GM12878 (cell line): ENCODE measurements around the gene ATP5F1D. TPM values are rescaled to one million over a fixed set of nuclear protein-coding genes. Genes with fewer than 3 reads are reported as not detected.

ENCODE experiments used
- CEBPB ChIP-seq, 2 experiments: fragments of 150-350 bp in 1 of 2; IDR thresholded peaks; 2 replicates each; pipeline ENCODE4 v1.6.1; 2012 to 2014; ENCODE audit warnings: low read depth in 2 of 2, low read length in 2 of 2, borderline replicate concordance in 1 of 2, inconsistent platforms in 1 of 2
- DPF2 ChIP-seq: fragments of 450-650 bp; IDR thresholded peaks from 2 replicates; pipeline ENCODE4 v1.6.1; 2017; ENCODE audit warnings: mild to moderate bottlenecking
- GABPA ChIP-seq: IDR thresholded peaks from 2 replicates; pipeline ENCODE4 v1.6.1; 2014; ENCODE audit warnings: antibody characterized with exemption, low read depth, mild to moderate bottlenecking, inconsistent platforms
- IKZF1 ChIP-seq: fragments of 450-650 bp; conservative IDR thresholded peaks from 2 replicates; pipeline ENCODE4 v1.6.1; 2017; ENCODE audit warnings: antibody characterized with exemption, mild to moderate bottlenecking
- MTA2 ChIP-seq: fragments of 450-650 bp; IDR thresholded peaks from 2 replicates; pipeline ENCODE4 v1.6.1; 2016; ENCODE audit warnings: low read depth, mild to moderate bottlenecking, moderate library complexity
- MXI1 ChIP-seq: fragments of 150-350 bp; IDR thresholded peaks from 2 replicates; pipeline ENCODE4 v1.6.1; 2011; ENCODE audit warnings: low read depth, mild to moderate bottlenecking, inconsistent platforms, low read length, improper control_type of control experiment
- RB1 ChIP-seq: fragments of 450-650 bp; formaldehyde crosslinking; IDR thresholded peaks from 2 replicates; pipeline ENCODE4 v1.6.1; 2017; ENCODE audit warnings: mild to moderate bottlenecking, borderline replicate concordance
- polyA plus RNA-seq, 11 experiments: library from polyadenylated mRNA; depleted of rRNA in 4 of 11; unstranded in 6 of 11; stranded (reverse) in 5 of 11; fragments of >200 nt; fragmentation: Nextera tagmentation in 4 of 11; fragmentation: Illumina TruSeq in 1 of 11; extraction: Ambion mirVana in 4 of 11; extraction: Trizol in 1 of 11; gene quantifications; 1 replicate in 1 of 11; 2 replicates in 10 of 11; pipeline versions ENCODE4 v1.2.1 to v1.2.3, GENCODE V29; 2011 to 2016; ENCODE audit warnings: inconsistent platforms in 2 of 11, missing spikeins in 2 of 11, low read depth in 1 of 11
- total RNA-seq, 4 experiments: library from RNA; depleted of rRNA in 3 of 4; stranded (reverse); fragments of >200 nt in 3 of 4; fragmentation: Illumina TruSeq in 1 of 4; extraction: Trizol in 1 of 4; gene quantifications; 2 replicates each; pipeline versions ENCODE4 v1.2.1 to v1.2.3, GENCODE V29; 2013 to 2021
- TF ChIP-seq, protein P1 (sequence below): fragments of 450-650 bp; IDR thresholded peaks from 2 replicates; pipeline ENCODE4 v1.6.1; 2017; ENCODE audit warnings: mild to moderate bottlenecking, moderate library complexity
- TF ChIP-seq, protein P2 (sequence below), 3 experiments: IDR thresholded peaks in 2 of 3; conservative IDR thresholded peaks in 1 of 3; 2 replicates each; pipeline ENCODE4 v1.5.1; 2011; ENCODE audit warnings: low read depth in 3 of 3, low read length in 3 of 3, mild to moderate bottlenecking in 3 of 3, control low read depth in 2 of 3, moderate library complexity in 2 of 3, inconsistent platforms in 1 of 3, mixed read lengths in 1 of 3; ENCODE audit not compliant: control insufficient read depth in 2 of 3, insufficient read depth in 1 of 3; ENCODE audit errors: extremely low read depth in 1 of 3
- TF ChIP-seq, protein P3 (sequence below): fragments of 450-650 bp; IDR thresholded peaks from 2 replicates; pipeline ENCODE4 v1.6.1; 2017; ENCODE audit warnings: antibody characterized with exemption, mild to moderate bottlenecking, moderate library complexity
- TF ChIP-seq, protein P4 (sequence below): IDR thresholded peaks from 2 replicates; pipeline ENCODE4 v1.6.1; 2012; ENCODE audit warnings: mild to moderate bottlenecking, low read depth, low read length
- TF ChIP-seq, protein P5 (sequence below): fragments of 450-650 bp; formaldehyde crosslinking; IDR thresholded peaks from 2 replicates; pipeline ENCODE4 v1.4.0; 2022; ENCODE audit warnings: mild to moderate bottlenecking, moderate library complexity

The ATP5F1D gene
- total and polyA plus RNA-seq, 10 of the 15 experiments (the other 5 are each of a cell fraction or from before 2014, with no cell fraction given): 7.2 to 357 (median 49.5) TPM

DNA sequence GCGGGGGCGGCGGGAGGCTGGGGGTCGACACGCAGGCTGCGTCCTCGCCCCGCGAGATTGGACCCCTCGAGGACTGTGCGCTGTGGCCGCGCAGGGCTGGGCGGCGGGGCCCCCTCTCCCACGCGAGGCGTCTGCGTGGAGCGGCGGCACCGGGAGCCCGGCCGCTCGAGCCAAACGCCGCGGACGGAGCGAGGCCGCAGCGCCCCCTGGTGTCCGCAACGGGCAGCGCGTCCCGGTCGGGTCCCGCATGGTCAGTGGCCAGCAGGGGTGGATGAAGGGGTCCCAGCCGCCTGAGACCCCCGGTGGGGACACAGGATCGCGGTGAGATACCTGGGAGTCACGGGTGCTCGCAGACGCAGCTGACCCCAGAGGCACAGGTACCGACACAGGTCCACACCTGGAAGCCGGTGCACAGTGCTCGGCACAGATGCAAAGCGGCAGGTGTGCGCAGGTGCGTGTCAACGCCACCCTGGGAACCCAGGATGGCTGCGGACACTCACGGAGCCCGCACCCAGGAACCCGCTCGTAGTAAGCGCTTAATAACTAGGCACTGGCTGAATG is 25.4 kb downstream of the ATP5F1D start (continued):
- TF ChIP-seq, protein P1, sequence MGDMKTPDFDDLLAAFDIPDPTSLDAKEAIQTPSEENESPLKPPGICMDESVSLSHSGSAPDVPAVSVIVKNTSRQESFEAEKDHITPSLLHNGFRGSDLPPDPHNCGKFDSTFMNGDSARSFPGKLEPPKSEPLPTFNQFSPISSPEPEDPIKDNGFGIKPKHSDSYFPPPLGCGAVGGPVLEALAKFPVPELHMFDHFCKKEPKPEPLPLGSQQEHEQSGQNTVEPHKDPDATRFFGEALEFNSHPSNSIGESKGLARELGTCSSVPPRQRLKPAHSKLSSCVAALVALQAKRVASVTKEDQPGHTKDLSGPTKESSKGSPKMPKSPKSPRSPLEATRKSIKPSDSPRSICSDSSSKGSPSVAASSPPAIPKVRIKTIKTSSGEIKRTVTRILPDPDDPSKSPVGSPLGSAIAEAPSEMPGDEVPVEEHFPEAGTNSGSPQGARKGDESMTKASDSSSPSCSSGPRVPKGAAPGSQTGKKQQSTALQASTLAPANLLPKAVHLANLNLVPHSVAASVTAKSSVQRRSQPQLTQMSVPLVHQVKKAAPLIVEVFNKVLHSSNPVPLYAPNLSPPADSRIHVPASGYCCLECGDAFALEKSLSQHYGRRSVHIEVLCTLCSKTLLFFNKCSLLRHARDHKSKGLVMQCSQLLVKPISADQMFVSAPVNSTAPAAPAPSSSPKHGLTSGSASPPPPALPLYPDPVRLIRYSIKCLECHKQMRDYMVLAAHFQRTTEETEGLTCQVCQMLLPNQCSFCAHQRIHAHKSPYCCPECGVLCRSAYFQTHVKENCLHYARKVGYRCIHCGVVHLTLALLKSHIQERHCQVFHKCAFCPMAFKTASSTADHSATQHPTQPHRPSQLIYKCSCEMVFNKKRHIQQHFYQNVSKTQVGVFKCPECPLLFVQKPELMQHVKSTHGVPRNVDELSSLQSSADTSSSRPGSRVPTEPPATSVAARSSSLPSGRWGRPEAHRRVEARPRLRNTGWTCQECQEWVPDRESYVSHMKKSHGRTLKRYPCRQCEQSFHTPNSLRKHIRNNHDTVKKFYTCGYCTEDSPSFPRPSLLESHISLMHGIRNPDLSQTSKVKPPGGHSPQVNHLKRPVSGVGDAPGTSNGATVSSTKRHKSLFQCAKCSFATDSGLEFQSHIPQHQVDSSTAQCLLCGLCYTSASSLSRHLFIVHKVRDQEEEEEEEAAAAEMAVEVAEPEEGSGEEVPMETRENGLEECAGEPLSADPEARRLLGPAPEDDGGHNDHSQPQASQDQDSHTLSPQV: peak; percentile 86; the same call in 1 of the 2 replicates
- TF ChIP-seq MXI1 (0 out of 2 replicates have a peak, but pooled peaks have one; percentile 38), IKZF1 (peak; percentile 91), RB1 (peak; percentile 80; the same call in 1 of the 2 replicates), CEBPB (IDR thresholded peaks at IDR 0.05; ENCODE audit: borderline replicate concordance in 1 of 2, low read depth in 2 of 2, low read length in 2 of 2) (0 out of 4 replicates have a peak, but pooled peaks of 1 of the 2 experiments have one; percentile 7), MTA2 (no peak), GABPA (no peak), DPF2 (peak; percentile 94)
- TF ChIP-seq, protein P2, sequence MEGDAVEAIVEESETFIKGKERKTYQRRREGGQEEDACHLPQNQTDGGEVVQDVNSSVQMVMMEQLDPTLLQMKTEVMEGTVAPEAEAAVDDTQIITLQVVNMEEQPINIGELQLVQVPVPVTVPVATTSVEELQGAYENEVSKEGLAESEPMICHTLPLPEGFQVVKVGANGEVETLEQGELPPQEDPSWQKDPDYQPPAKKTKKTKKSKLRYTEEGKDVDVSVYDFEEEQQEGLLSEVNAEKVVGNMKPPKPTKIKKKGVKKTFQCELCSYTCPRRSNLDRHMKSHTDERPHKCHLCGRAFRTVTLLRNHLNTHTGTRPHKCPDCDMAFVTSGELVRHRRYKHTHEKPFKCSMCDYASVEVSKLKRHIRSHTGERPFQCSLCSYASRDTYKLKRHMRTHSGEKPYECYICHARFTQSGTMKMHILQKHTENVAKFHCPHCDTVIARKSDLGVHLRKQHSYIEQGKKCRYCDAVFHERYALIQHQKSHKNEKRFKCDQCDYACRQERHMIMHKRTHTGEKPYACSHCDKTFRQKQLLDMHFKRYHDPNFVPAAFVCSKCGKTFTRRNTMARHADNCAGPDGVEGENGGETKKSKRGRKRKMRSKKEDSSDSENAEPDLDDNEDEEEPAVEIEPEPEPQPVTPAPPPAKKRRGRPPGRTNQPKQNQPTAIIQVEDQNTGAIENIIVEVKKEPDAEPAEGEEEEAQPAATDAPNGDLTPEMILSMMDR (IDR thresholded peaks at IDR 0.05 in 2 of 3, conservative IDR thresholded peaks at IDR 0.05 in 1 of 3; ENCODE audit: control insufficient read depth in 2 of 3, extremely low read depth in 1 of 3, insufficient read depth in 1 of 3, low read depth in 3 of 3, low read length in 3 of 3): peak; percentile 83 to 92 (median 86)
- TF ChIP-seq, protein P3, sequence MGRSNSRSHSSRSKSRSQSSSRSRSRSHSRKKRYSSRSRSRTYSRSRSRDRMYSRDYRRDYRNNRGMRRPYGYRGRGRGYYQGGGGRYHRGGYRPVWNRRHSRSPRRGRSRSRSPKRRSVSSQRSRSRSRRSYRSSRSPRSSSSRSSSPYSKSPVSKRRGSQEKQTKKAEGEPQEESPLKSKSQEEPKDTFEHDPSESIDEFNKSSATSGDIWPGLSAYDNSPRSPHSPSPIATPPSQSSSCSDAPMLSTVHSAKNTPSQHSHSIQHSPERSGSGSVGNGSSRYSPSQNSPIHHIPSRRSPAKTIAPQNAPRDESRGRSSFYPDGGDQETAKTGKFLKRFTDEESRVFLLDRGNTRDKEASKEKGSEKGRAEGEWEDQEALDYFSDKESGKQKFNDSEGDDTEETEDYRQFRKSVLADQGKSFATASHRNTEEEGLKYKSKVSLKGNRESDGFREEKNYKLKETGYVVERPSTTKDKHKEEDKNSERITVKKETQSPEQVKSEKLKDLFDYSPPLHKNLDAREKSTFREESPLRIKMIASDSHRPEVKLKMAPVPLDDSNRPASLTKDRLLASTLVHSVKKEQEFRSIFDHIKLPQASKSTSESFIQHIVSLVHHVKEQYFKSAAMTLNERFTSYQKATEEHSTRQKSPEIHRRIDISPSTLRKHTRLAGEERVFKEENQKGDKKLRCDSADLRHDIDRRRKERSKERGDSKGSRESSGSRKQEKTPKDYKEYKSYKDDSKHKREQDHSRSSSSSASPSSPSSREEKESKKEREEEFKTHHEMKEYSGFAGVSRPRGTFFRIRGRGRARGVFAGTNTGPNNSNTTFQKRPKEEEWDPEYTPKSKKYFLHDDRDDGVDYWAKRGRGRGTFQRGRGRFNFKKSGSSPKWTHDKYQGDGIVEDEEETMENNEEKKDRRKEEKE: peak; percentile 71; the same call in 1 of the 2 replicates
- TF ChIP-seq, protein P4, sequence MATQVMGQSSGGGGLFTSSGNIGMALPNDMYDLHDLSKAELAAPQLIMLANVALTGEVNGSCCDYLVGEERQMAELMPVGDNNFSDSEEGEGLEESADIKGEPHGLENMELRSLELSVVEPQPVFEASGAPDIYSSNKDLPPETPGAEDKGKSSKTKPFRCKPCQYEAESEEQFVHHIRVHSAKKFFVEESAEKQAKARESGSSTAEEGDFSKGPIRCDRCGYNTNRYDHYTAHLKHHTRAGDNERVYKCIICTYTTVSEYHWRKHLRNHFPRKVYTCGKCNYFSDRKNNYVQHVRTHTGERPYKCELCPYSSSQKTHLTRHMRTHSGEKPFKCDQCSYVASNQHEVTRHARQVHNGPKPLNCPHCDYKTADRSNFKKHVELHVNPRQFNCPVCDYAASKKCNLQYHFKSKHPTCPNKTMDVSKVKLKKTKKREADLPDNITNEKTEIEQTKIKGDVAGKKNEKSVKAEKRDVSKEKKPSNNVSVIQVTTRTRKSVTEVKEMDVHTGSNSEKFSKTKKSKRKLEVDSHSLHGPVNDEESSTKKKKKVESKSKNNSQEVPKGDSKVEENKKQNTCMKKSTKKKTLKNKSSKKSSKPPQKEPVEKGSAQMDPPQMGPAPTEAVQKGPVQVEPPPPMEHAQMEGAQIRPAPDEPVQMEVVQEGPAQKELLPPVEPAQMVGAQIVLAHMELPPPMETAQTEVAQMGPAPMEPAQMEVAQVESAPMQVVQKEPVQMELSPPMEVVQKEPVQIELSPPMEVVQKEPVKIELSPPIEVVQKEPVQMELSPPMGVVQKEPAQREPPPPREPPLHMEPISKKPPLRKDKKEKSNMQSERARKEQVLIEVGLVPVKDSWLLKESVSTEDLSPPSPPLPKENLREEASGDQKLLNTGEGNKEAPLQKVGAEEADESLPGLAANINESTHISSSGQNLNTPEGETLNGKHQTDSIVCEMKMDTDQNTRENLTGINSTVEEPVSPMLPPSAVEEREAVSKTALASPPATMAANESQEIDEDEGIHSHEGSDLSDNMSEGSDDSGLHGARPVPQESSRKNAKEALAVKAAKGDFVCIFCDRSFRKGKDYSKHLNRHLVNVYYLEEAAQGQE: no peak
- TF ChIP-seq, protein P5, sequence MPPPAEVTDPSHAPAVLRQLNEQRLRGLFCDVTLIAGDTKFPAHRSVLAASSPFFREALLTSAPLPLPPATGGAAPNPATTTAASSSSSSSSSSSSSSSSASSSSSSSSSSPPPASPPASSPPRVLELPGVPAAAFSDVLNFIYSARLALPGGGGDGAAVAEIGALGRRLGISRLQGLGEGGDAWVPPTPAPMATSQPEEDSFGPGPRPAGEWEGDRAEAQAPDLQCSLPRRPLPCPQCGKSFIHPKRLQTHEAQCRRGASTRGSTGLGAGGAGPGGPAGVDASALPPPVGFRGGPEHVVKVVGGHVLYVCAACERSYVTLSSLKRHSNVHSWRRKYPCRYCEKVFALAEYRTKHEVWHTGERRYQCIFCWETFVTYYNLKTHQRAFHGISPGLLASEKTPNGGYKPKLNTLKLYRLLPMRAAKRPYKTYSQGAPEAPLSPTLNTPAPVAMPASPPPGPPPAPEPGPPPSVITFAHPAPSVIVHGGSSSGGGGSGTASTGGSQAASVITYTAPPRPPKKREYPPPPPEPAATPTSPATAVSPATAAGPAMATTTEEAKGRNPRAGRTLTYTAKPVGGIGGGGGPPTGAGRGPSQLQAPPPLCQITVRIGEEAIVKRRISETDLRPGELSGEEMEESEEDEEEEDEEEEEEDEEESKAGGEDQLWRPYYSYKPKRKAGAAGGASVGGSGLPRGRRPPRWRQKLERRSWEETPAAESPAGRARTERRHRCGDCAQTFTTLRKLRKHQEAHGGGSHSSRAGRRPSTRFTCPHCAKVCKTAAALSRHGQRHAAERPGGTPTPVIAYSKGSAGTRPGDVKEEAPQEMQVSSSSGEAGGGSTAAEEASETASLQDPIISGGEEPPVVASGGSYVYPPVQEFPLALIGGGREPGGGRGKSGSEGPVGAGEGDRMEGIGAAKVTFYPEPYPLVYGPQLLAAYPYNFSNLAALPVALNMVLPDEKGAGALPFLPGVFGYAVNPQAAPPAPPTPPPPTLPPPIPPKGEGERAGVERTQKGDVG (CRISPR knock-in tag): no peak
